Cardiac fibroblast (primary cell): Measurements from ENCODE around the gene SLU7.
"Not testable (repeated sequence)": the region's sequence is repeated elsewhere in the genome, so short reads cannot be mapped to it uniquely, and the experiment has no call there.

Experiments used
- DNase-seq, 2 donors: peaks; one replicate each; pipeline versions ENCODE4 v3.0.0 to v3.0.0-alpha.2; 2010; ENCODE audit warnings: low read depth in 2 of 2
- H3K4me3 ChIP-seq, 2 donors: replicated peaks in 1 of 2; 1 replicate in 1 of 2; 2 replicates in 1 of 2; pipeline ENCODE4 v1.5.1; 2011; ENCODE audit warnings: low read depth in 2 of 2, low read length in 2 of 2, mild to moderate bottlenecking in 2 of 2, moderate library complexity in 1 of 2
- CTCF ChIP-seq: IDR thresholded peaks from one replicate; pipeline ENCODE4 v1.5.1; 2011; ENCODE audit warnings: low read depth, mild to moderate bottlenecking, low read length, inconsistent platforms

Gene SLU7

GRCh38 chr5:160442824-160443431 is 24.0 kb upstream of the SLU7 start:
- DNase-seq: no peak
- no peak for TF ChIP-seq CTCF
- H3K4me3 ChIP-seq: no peak overlapping the region

GRCh38 chr5:160441311-160441781 is 22.5 kb upstream of the SLU7 start:
- DNase-seq: no peak
- TF ChIP-seq CTCF: no peak
- no peak overlapping the region for H3K4me3 ChIP-seq

- peak overlapping the region; percentile 44 to 54 for H3K4me3 ChIP-seq
- TF ChIP-seq CTCF: peak; percentile 85
- DNase-seq: peak; percentile 80 to 83
Measured at GRCh38 chr5:160439205-160439600, 20.3 kb upstream of the SLU7 start.

- DNase-seq: peak; percentile 76 to 80
- H3K4me3 ChIP-seq: peak overlapping the region; percentile 44 to 54
- peak; percentile 81 for TF ChIP-seq CTCF
Measured at GRCh38 chr5:160438316-160439204, 19.7 kb upstream of the SLU7 start.

GRCh38 chr5:160437271-160437670 is 18.4 kb upstream of the SLU7 start:
- H3K4me3 ChIP-seq: no peak overlapping the region
- TF ChIP-seq CTCF: no peak
- no peak for DNase-seq

- not testable (repeated sequence) for H3K4me3 ChIP-seq, DNase-seq
Measured at GRCh38 chr5:160436661-160437060, 17.8 kb upstream of the SLU7 start.

- TF ChIP-seq CTCF: no peak
- DNase-seq: no peak
- H3K4me3 ChIP-seq: no peak overlapping the region
Measured at GRCh38 chr5:160436017-160436416, 17.1 kb upstream of the SLU7 start.
